Ishikawa (cell line): ENCODE results near the gene RNU4-1.

ENCODE experiments used
- CEBPB ChIP-seq: IDR thresholded peaks from 2 replicates; pipeline ENCODE4 v1.6.1; 2012
- CREB1 ChIP-seq: IDR thresholded peaks from 2 replicates; pipeline ENCODE4 v1.6.1; 2012; ENCODE audit warnings: low read depth
- EP300 ChIP-seq: IDR thresholded peaks from 2 replicates; pipeline ENCODE4 v1.6.1; 2012; ENCODE audit warnings: borderline replicate concordance
- RAD21 ChIP-seq: IDR thresholded peaks from 2 replicates; pipeline ENCODE4 v1.6.1; 2012; ENCODE audit warnings: low read depth
- TCF12 ChIP-seq: IDR thresholded peaks from 2 replicates; pipeline ENCODE4 v1.6.1; 2012; ENCODE audit warnings: low read depth
- TEAD4 ChIP-seq: IDR thresholded peaks from 2 replicates; pipeline ENCODE4 v1.6.1; 2012
- USF1 ChIP-seq: IDR thresholded peaks from 2 replicates; pipeline ENCODE4 v1.6.1; 2012
- YY1 ChIP-seq: IDR thresholded peaks from 2 replicates; pipeline ENCODE4 v1.6.1; 2012; ENCODE audit warnings: low read depth
- TF ChIP-seq, protein P1 (sequence below): IDR thresholded peaks from 2 replicates; pipeline ENCODE4 v1.6.1; 2012

DNA sequence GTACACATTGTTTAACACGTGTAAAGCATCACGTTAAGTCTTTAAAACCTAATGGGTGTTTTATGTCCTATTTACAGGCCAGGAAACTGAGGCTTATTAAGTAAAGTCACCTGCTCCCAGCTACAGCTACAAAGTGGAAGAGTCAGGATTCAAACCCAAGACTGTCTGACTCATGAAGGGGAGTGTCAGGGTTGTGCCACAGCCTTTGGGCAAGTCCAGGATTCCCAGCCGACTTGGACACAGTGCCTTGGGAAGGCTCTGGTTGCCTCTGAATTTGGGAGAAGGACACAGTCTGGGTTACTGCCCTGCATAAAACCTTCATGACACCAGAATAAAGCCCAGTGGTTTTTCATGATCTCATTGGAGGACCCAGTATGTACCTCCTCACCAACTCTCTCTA, 8.7 kb downstream of the RNU4-1 start:
- no peak for TF ChIP-seq RAD21
- no peak for TF ChIP-seq CEBPB
- no peak for TF ChIP-seq YY1
- no peak for TF ChIP-seq EP300
- TF ChIP-seq TEAD4, result no peak
- TF ChIP-seq, protein P1, sequence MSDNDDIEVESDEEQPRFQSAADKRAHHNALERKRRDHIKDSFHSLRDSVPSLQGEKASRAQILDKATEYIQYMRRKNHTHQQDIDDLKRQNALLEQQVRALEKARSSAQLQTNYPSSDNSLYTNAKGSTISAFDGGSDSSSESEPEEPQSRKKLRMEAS, result no peak
- TF ChIP-seq CREB1, result no peak
- no peak for TF ChIP-seq USF1
- no peak for TF ChIP-seq TCF12
